CD4-positive, alpha-beta T cell treated with Interleukin-15 for 4 hours (primary cell): Measurements from ENCODE around the gene PKP3.
"Not testable (repeated sequence)": the region's sequence is repeated elsewhere in the genome, so short reads cannot be mapped to it uniquely, and the experiment has no call there.

Source experiments
- DNase-seq: peaks from one replicate; pipeline ENCODE4 v3.0.0-alpha.2; 2020; ENCODE audit warnings: low spot score

The PKP3 gene

GRCh38 chr11:412641-413119 is 18.7 kb downstream of the PKP3 start:
- DNase-seq = no peak

DNA sequence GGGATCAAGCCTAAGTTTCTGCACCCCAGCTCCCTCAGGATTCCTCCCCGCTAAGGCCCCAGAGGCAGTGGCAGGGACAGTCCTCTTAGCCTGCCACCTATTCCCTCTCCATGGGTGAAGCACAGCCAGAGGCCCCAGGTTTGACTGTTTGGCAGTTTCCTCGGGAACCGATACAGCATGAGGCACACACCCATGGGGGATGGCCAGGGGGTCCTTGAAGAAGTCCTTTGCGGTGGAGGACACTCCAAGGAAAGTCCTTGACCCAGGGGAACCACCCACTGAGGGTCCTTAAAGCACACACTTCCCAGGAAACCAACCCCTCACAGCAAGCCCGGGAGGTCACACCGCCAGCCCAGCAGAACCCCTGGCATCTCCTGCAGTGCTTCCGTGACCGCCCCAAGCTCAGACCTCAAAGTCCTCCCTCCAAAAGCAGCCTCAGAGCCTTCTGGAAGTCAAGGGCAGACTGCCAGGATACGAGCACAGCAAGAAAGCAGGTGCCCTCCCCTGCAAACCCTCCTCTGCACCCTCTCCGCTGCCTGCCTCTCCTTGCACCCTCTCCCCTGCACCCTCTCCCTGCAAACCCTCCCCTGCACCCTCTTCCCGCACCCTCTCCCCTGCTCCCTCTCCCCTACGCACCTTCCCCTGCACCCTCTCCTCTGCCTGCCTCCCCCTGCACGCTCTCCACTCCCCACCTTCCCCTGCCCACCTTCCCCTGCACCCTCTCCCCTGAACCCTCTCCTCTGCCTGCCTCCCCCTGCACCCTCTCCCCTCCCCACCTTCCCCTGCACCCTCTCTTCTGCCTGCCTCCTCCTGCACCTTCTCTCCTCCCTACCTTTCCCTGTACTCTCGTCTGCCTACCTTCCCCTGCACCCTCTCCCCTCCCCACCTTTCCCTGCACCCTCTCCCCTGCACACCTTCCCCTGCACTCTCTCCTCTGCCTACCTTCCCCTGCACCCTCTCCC is 19.4 kb downstream of the PKP3 start:
- no peak for DNase-seq

DNA sequence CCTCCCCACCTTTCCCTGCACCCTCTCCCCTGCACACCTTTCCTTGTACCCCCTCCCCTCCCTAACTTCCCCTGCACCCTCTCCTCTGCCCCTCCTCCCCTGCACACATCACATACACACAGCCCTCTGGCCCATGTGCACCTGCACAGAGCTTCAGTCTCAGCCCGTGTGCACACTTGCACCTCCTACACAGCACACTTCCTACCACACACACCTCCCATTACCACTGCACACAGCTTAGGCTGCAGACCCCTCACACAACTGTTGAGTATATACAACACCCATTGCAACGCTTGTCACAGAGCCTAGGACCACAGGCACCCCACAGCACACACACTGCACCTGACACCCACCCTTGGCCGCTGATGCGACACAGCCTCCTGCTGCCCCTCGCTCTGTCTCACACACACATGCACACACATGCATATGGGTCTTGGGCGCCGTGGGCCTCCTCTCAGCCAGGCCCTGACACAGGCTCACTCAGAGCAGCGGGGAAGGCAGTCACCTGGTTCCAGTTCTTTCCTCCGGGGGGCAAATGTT is 20.4 kb downstream of the PKP3 start:
- DNase-seq = no peak

DNA sequence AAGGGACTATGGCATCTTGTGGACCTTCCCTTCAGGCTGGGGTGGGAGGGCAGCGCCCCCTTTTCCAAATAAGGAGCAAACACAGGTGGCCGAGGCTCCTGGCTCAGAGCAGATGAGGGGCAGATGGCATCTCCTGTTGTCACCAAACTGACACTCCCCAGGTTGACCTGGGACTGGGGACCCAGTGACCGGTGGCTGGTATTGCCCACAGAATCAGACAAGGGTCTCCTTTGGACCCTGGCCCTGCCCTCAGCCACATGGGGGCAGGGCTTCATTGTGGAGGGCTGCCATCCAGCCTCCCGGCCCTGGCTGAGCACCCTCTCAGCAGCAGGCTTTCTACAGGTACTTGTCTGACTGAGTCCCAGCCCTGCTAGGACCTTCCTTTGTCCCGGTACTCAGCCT is 21.6 kb downstream of the PKP3 start:
- DNase-seq = no peak

GRCh38 chr11:416051-416756 is 22.2 kb downstream of the PKP3 start:
- no peak for DNase-seq

- peak; percentile 40 for DNase-seq
Observed at GRCh38 chr11:416757-417621, 23.0 kb downstream of the PKP3 start.

- DNase-seq = no peak
Observed at GRCh38 chr11:417652-418342, 23.8 kb downstream of the PKP3 start.

DNA sequence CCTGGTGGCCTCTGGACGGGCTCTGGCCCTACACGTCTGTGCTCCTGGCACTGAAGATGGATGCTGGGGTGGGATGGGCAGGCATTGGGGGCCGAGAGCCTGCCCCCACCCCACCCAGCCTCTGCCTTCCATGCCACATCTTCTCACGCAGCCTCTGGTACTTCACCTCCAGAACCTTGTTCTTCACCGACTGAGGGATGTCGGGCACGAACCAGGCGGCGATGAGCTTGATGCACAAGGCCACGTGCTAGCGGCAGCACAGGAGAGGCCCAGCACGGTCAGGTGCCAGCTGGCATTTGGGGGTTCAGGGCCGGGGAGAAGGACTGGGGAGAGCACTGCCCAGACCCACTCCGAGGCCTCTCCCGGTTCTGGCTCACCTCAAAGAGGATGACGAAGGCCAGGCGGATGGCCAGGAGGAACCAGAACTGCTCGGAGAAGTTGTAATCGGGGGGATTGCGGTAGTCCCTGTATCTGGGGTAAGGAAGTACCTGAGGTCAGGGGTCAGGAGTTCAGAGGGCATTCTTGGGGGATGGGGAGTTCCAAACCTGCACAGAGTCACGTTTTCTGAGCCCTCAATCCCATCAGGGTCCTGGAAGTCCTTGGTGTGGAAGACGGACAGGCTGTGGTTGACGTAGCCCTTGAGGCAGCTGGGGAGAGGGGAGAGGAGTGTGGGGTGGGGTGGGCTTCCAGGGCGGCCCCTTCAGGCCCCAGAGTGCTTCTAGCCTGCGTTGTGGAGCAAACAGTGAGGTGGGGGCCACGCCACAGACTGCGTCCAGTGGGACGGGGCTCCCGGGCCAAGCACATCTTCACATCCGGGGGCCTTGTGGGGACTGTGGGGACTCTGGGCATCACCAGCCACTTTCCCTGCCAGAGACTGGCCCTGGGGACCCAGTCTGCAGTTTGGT is 24.6 kb downstream of the PKP3 start:
- DNase-seq = no peak

GRCh38 chr11:419248-420005 is 25.4 kb downstream of the PKP3 start:
- DNase-seq = no peak

DNA sequence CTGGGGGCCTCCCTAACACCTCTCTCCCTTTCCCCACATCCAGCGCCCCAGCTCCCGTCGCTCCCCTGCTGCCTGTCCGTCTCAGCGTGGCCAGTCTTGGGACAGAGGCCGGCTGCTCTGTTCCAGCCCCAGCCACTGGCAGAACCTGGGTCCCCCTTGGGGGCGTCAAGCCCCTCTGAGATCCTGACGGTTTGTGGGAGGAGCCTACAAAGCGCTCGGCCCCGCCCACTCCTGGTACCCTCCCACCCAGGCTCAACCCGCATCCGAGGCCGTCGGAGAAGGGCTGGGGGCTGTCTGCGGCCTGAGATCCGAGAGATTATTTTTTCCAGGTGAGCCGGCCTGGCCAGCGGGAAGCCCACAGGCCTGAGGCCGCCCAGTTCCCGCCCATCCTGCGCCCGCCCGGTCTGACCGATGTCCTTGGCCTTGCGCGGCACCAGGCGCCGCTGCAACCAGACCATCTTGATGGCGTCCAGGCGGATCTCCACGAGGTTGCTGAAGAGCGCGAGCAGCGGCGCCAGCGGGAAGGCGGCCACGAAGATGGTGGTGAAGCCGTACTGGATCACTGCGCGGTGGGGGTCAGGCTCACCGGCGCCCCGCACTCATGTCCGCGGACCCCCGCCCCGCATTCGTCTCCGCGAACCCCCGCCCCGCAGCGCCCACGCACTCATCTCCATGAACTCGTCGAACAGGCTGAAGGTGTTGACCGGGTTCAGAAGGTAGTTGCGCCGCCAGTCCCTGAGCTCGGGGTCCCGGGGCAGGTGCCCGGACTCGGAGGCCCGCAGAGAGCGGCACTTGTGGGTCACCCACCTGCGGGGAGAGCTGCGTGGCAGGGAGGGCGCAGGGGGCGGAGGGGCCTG is 26.3 kb downstream of the PKP3 start:
- no peak for DNase-seq

- DNase-seq = no peak
Observed at GRCh38 chr11:420911-421321, 26.9 kb downstream of the PKP3 start.

DNA sequence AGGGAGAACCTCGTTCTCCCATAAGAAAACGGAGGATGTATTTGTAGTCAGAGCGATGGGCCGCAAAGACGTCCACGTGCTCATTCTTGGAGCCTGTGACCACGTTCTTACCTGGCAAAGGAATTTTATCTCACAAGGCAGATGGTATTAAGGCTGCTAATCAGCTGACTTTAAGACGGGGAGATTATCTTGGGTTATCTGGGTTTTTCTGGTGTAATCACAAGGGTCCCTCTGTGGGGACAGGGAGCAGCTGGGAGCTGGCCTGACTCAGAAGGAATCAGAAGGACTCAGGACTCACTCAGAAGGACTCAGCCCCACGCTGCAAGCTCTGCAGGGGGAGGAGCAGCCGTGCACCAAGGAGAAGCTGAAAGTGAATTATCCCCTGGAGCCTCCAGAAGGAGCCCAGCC is 28.2 kb downstream of the PKP3 start:
- no peak for DNase-seq

- no peak for DNase-seq
Observed at GRCh38 chr11:424232-424631, 30.2 kb downstream of the PKP3 start.

- not testable (repeated sequence) for DNase-seq
Observed at GRCh38 chr11:424766-425165, 30.8 kb downstream of the PKP3 start.

DNA sequence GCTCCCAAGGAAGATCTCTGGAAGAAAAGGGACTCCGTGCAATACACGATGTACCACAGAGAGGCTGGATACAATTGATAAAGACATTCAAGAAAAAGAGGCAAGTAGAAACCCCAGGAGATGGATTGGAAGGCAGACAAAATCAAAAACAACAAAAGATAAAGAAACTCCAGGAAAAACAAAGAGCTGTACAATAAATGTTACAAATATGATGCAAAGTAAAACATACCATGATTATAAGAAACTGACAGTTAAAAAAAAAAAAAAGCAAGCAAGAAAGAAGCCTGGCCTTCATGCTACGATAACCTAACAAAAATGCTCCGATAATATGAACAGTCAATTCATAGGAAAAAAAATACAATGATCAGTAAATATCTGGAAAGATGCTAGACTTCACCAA is 31.3 kb downstream of the PKP3 start:
- no peak for DNase-seq

DNA sequence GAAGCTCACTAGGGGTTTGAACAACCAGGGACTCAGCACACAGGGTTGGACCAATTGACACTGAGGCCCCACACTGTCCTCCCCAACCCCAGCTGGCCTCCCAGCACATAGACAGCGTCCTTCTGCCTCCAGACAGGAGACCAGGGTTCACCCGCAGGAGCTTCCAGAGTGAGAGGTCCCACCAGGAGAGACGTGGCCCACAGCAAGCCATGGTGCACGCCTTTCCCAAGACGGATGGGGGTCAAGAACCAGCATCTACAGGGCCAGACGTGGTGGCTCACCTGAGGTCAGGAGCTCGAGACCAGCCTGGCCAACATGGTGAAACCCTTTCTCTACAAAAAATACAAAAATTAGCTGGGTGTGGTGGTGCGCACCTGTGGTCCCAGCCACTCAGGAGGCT is 32.8 kb downstream of the PKP3 start:
- no peak for DNase-seq

- no peak for DNase-seq
Observed at GRCh38 chr11:428295-428694, 34.3 kb downstream of the PKP3 start.

- DNase-seq = no peak
Observed at GRCh38 chr11:429391-429790, 35.4 kb downstream of the PKP3 start.
